CD8-positive, alpha-beta memory T cell (primary cell): ENCODE measurements around the gene ADCK1. TPM values are rescaled to one million over a fixed set of nuclear protein-coding genes. Genes with fewer than 3 reads are reported as not detected.

Experiments
- CTCF ChIA-PET: fragments of 350-600 bp; sonication (Branson Sonifier 250); formaldehyde crosslinking; loops from one replicate; lab custom pipeline; 2021; ENCODE audit warnings: antibody characterized with exemption; lab: Charles Lee
- POLR2A ChIA-PET: fragments of 350-600 bp; sonication (Branson Sonifier 250); formaldehyde crosslinking; loops from one replicate; lab custom pipeline; 2021; ENCODE audit warnings: antibody characterized with exemption; lab: Charles Lee
- DNase-seq, 5 donors: peaks; one replicate each; pipeline versions ENCODE4 v3.0.0 to v3.0.0-alpha.2; 2020 to 2022; ENCODE audit warnings: mixed read lengths in 1 of 5
- H3K27ac ChIP-seq: one replicate; pipeline ENCODE4 v1.7.0; 2013; ENCODE audit warnings: low read depth, mild to moderate bottlenecking, low read length, moderate library complexity
- H3K27me3 ChIP-seq: 2 replicates; pipeline ENCODE4 v1.7.0; 2013; ENCODE audit warnings: low read length, mild to moderate bottlenecking; ENCODE audit not compliant: insufficient read depth, poor library complexity, severe bottlenecking
- H3K36me3 ChIP-seq: 2 replicates; pipeline ENCODE4 v1.7.0; 2013; ENCODE audit warnings: mild to moderate bottlenecking, low read length, moderate library complexity; ENCODE audit not compliant: insufficient read depth
- H3K4me1 ChIP-seq: 2 replicates; pipeline ENCODE4 v1.7.0; 2013; ENCODE audit warnings: mild to moderate bottlenecking, low read length, moderate library complexity; ENCODE audit not compliant: insufficient read depth
- H3K4me3 ChIP-seq: 2 replicates; pipeline ENCODE4 v1.7.0; 2013; ENCODE audit warnings: mild to moderate bottlenecking, low read length
- H3K9me3 ChIP-seq: 2 replicates; pipeline ENCODE4 v1.7.0; 2013; ENCODE audit warnings: mild to moderate bottlenecking, low read length
- H3K27ac Mint-ChIP-seq, 8 donors: one replicate each; pipeline ENCODE4 v1.8.0; 2020 to 2021; ENCODE audit warnings: mixed read lengths in 8 of 8, mild to moderate bottlenecking in 6 of 8, inconsistent platforms in 3 of 8, moderate library complexity in 3 of 8
- H3K27me3 Mint-ChIP-seq, 2 donors: one replicate each; pipeline ENCODE4 v1.8.0; 2020 to 2021; ENCODE audit warnings: mixed read lengths in 2 of 2, mild to moderate bottlenecking in 1 of 2, moderate library complexity in 1 of 2
- H3K36me3 Mint-ChIP-seq, 3 donors: one replicate each; pipeline ENCODE4 v1.8.0; 2020 to 2021; ENCODE audit warnings: mixed read lengths in 3 of 3, inconsistent platforms in 1 of 3, mild to moderate bottlenecking in 1 of 3
- H3K4me1 Mint-ChIP-seq, 3 donors: one replicate each; pipeline ENCODE4 v1.8.0; 2020 to 2021; ENCODE audit warnings: mixed read lengths in 3 of 3, inconsistent platforms in 1 of 3, mild to moderate bottlenecking in 1 of 3
- H3K4me3 Mint-ChIP-seq, 7 donors: one replicate each; pipeline ENCODE4 v1.8.0; 2020 to 2021; ENCODE audit warnings: mixed read lengths in 7 of 7, mild to moderate bottlenecking in 6 of 7, moderate library complexity in 4 of 7, inconsistent platforms in 2 of 7
- H3K9me3 Mint-ChIP-seq, 5 donors: one replicate each; pipeline ENCODE4 v1.8.0; 2020 to 2022; ENCODE audit warnings: mixed read lengths in 5 of 5, mild to moderate bottlenecking in 3 of 5, moderate library complexity in 2 of 5, inconsistent platforms in 1 of 5
- polyA plus RNA-seq: library from polyadenylated mRNA; unstranded; fragments of 300-500 nt; fragmentation: Illumina TruSeq; gene quantifications from one replicate; pipeline ENCODE4 v1.2.3, GENCODE V29; 2021
- total RNA-seq, 2 experiments: library from RNA; stranded (reverse); gene quantifications; one replicate each; pipeline ENCODE4 v1.2.3, GENCODE V29; 2021

ADCK1 gene
- total and polyA plus RNA-seq, 3 experiments from 2014 or later = 4.2 to 7.5 (median 5.9) TPM

DNA sequence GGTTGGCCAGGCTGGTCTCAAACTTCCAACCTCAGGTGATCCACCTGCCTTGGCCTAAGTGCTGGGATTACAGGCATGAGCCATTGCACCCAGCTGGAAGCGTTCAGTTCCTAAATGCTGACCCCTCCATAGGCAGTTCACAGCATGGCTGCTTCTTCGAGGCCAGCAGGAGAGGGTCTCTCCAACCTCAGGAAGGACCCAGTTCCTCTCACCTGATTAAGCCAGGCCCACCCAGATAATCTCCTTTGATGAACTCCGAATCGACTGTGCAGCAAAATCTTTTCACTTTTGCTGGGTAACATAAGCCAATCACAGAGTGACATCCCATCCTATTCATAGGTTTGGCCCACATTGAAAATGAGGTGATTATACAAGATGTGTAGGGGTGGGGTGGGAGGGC lies 165.1 kb downstream of the ADCK1 start:
- ChIA-PET CTCF (no interaction called here), POLR2A (no interaction called here)
- no peak for DNase-seq
- no peak overlapping the region for H3K27ac Mint-ChIP-seq
- H3K27me3 Mint-ChIP-seq = peaks cover 8 to 48% of the 10 kb centered on the region in 2 donors
- H3K4me1 Mint-ChIP-seq = peaks cover 0 to 3% (median 0%) of the 10 kb centered on the region in 3 donors
- Histone ChIP-seq H3K4me3 (no peak overlapping the region), H3K4me1 (no peaks in the 10 kb centered on the region), H3K27me3 (peaks cover 10% of the 10 kb centered on the region), H3K9me3 (no peaks in the 10 kb centered on the region), H3K27ac (no peak overlapping the region), H3K36me3 (no peaks in the 10 kb centered on the region)
- H3K36me3 Mint-ChIP-seq = no peaks in the 10 kb centered on the region
- H3K4me3 Mint-ChIP-seq = no peak overlapping the region
- no peaks in the 10 kb centered on the region for H3K9me3 Mint-ChIP-seq

DNA sequence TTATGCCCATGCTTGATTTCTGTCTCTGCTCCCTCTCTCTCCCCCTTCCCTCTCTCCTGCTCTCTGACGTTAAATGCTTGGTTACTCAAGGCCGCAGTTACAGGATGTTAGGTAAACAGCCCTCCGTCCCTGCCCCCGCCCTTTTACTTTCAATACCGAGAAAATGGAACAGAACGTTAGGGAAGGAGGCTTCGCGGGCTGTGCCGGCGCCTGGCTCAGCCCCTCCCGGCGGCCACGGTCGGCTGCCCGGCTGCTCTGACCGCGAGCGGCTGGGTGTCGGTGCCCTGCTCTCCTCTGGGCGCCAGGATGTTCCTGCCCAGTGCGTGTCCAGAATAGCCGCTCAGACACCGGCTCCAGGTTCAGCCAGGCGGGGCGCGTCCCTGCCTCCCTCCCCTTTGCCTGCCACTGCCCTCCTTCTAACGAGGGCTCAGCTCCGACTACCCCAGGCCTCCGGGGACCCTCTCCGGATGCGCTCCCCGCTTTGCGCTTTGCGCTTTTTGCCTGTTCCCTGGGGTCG lies 166.1 kb downstream of the ADCK1 start:
- H3K27ac ChIP-seq = no peak overlapping the region
- no peaks in the 10 kb centered on the region for H3K36me3 Mint-ChIP-seq
- H3K27ac Mint-ChIP-seq = no peak overlapping the region
- no peak overlapping the region for H3K4me3 ChIP-seq
- peaks cover 9 to 55% of the 10 kb centered on the region in 2 donors for H3K27me3 Mint-ChIP-seq
- no peaks in the 10 kb centered on the region for H3K9me3 ChIP-seq
- peaks cover 10% of the 10 kb centered on the region for H3K27me3 ChIP-seq
- no peaks in the 10 kb centered on the region for H3K4me1 ChIP-seq
- CTCF ChIA-PET = no interaction called here
- POLR2A ChIA-PET = no interaction called here
- DNase-seq = no peak
- H3K4me3 Mint-ChIP-seq = peak overlapping the region in 2 of 7 donors; percentile 27 to 32
- H3K9me3 Mint-ChIP-seq = no peaks in the 10 kb centered on the region
- H3K4me1 Mint-ChIP-seq = peaks cover 0 to 3% (median 0%) of the 10 kb centered on the region in 3 donors
- no peaks in the 10 kb centered on the region for H3K36me3 ChIP-seq

DNA sequence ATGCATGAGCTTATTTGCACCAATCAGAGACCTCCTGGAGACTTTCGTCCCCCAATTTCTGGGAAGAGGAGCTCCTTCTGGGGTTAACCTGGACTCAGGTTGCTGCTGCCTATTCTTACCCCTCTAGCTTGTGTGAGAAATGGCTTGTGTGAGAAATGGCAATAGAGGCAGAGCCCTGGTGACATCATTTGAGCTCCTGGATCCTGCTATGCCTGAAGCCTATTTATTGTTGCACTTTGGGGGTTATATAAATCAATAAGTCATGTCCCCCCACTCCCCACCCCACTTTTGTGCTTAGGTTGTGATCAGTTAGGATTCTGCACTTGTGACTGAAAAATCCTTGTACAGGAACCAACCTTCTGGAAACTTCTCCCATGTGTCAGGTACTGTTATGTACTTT lies 167.2 kb downstream of the ADCK1 start:
- no peaks in the 10 kb centered on the region for H3K9me3 ChIP-seq
- Mint-ChIP-seq H3K36me3 (no peaks in the 10 kb centered on the region), H3K27ac (no peak overlapping the region), H3K4me3 (no peak overlapping the region), H3K9me3 (no peaks in the 10 kb centered on the region), H3K27me3 (peaks cover 9 to 55% of the 10 kb centered on the region in 2 donors), H3K4me1 (peaks cover 0 to 3% (median 0%) of the 10 kb centered on the region in 3 donors)
- no peak for DNase-seq
- no peaks in the 10 kb centered on the region for H3K36me3 ChIP-seq
- CTCF ChIA-PET = no interaction called here
- no peaks in the 10 kb centered on the region for H3K4me1 ChIP-seq
- no peak overlapping the region for H3K27ac ChIP-seq
- peaks cover 10% of the 10 kb centered on the region for H3K27me3 ChIP-seq
- POLR2A ChIA-PET = no interaction called here
- H3K4me3 ChIP-seq = no peak overlapping the region

DNA sequence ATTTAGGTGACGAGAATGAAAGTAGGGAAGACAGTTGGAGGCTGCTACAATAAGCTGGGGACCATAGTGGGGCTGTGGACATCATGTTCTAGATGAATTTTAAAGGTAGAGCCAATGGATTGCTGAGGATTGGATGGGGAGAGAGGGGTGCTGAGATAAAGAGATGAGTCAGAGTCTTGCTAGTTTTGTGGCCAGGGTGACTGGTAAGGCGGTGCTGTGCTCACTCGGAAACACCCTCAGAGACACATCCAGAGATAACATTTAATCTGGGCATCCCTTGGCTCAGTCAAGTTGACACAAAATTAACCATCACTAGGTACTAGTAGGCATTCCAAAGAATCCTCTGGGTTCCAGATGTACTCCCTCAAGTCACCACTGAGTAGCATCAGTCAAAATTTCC lies 170.7 kb downstream of the ADCK1 start:
- H3K36me3 Mint-ChIP-seq = no peaks in the 10 kb centered on the region
- CTCF ChIA-PET = no interaction called here
- no peaks in the 10 kb centered on the region for H3K4me1 ChIP-seq
- no peak overlapping the region for H3K27ac Mint-ChIP-seq
- H3K27me3 Mint-ChIP-seq = peaks cover 10 to 39% of the 10 kb centered on the region in 2 donors
- DNase-seq = no peak
- H3K27me3 ChIP-seq = peaks cover 10% of the 10 kb centered on the region
- no peaks in the 10 kb centered on the region for H3K9me3 ChIP-seq
- H3K9me3 Mint-ChIP-seq = no peaks in the 10 kb centered on the region
- H3K4me3 Mint-ChIP-seq = no peak overlapping the region
- no peaks in the 10 kb centered on the region for H3K36me3 ChIP-seq
- POLR2A ChIA-PET = no interaction called here
- no peak overlapping the region for H3K27ac ChIP-seq
- no peak overlapping the region for H3K4me3 ChIP-seq
- H3K4me1 Mint-ChIP-seq = peaks cover 0 to 2% (median 0%) of the 10 kb centered on the region in 3 donors

DNA sequence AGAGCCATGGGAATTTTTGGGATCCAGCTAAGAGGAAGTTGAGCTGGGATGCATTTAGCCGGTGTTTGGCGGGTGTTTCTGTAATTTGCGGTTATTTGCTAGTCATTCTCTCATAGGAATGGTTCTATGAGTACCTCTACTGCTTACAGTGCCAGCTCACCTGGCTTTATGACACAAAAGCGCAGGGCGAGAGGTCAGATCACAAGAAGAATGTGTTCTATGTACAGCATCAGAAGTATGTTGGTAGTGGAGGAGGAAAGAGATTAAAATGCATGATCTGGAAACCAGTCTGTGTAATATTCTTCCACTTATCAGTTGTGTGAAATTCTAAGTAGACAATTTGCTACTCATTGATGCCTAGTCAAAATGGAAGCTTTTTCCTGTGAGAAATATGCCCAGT lies 173.3 kb downstream of the ADCK1 start:
- H3K27me3 Mint-ChIP-seq = peaks cover 4 to 27% of the 10 kb centered on the region in 2 donors
- no peaks in the 10 kb centered on the region for H3K36me3 ChIP-seq
- no peaks in the 10 kb centered on the region for H3K4me1 Mint-ChIP-seq
- H3K27ac ChIP-seq = no peak overlapping the region
- no peak overlapping the region for H3K27ac Mint-ChIP-seq
- H3K27me3 ChIP-seq = no peaks in the 10 kb centered on the region
- no peaks in the 10 kb centered on the region for H3K4me1 ChIP-seq
- peaks cover 0 to 1% (median 0%) of the 10 kb centered on the region in 5 donors for H3K9me3 Mint-ChIP-seq
- ChIA-PET CTCF (no interaction called here), POLR2A (no interaction called here)
- no peaks in the 10 kb centered on the region for H3K36me3 Mint-ChIP-seq
- DNase-seq = no peak
- no peak overlapping the region for H3K4me3 ChIP-seq
- no peak overlapping the region for H3K4me3 Mint-ChIP-seq
- no peaks in the 10 kb centered on the region for H3K9me3 ChIP-seq

DNA sequence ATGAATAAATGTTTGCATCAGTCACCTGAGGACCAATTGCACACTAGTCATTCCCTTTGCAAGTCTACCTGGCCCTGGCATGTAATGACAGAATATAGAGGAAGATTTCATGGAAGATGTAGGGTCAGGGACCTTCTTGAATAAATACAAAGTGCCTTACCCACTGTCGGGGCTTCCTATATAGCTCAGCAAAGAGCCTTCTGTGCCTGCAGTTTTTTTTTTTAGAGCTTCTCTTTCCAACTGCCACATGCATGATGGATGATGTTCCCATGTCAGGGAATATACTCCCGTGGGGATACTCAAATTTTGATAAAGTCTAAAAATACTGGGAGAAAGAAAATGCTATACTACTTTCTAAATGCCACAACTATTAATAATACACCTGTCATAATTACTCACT lies 176.7 kb downstream of the ADCK1 start:
- Mint-ChIP-seq H3K4me3 (no peak overlapping the region), H3K4me1 (peaks cover 0 to 6% (median 2%) of the 10 kb centered on the region in 3 donors), H3K27me3 (peaks cover 17 to 31% of the 10 kb centered on the region in 2 donors), H3K9me3 (peaks cover 0 to 2% (median 0%) of the 10 kb centered on the region in 5 donors), H3K36me3 (no peaks in the 10 kb centered on the region), H3K27ac (no peak overlapping the region)
- no peak overlapping the region for H3K4me3 ChIP-seq
- CTCF ChIA-PET = no interaction called here
- H3K27me3 ChIP-seq = no peaks in the 10 kb centered on the region
- no peak overlapping the region for H3K27ac ChIP-seq
- H3K36me3 ChIP-seq = no peaks in the 10 kb centered on the region
- no peaks in the 10 kb centered on the region for H3K4me1 ChIP-seq
- DNase-seq = no peak
- POLR2A ChIA-PET = no interaction called here
- no peaks in the 10 kb centered on the region for H3K9me3 ChIP-seq

DNA sequence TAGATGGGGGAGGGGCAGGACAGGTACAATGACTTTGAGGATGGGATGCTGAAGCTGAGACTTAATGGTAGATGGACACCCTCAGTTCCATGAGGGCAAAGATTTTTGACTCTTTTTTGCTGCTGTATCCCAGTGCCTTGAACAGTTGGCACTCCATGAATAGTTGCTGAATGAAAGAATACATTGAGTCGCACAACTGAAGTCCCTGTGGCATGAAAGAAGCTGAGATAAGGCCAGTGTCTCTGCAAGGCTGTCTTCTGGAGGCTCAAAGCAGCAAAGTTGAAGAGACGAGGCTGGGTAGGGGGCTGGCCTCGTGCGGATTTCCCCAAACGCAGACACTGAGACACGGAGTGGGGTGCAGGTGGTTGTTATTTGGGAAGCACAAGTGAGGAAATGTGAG lies 179.3 kb downstream of the ADCK1 start:
- POLR2A ChIA-PET = no interaction called here
- H3K9me3 Mint-ChIP-seq = peaks cover 0 to 2% (median 0%) of the 10 kb centered on the region in 5 donors
- no peaks in the 10 kb centered on the region for H3K9me3 ChIP-seq
- H3K36me3 Mint-ChIP-seq = no peaks in the 10 kb centered on the region
- DNase-seq = no peak
- H3K27ac Mint-ChIP-seq = no peak overlapping the region
- peaks cover 17 to 31% of the 10 kb centered on the region in 2 donors for H3K27me3 Mint-ChIP-seq
- H3K4me3 ChIP-seq = no peak overlapping the region
- H3K4me1 ChIP-seq = no peaks in the 10 kb centered on the region
- CTCF ChIA-PET = no interaction called here
- no peak overlapping the region for H3K4me3 Mint-ChIP-seq
- no peaks in the 10 kb centered on the region for H3K36me3 ChIP-seq
- H3K4me1 Mint-ChIP-seq = peaks cover 0 to 6% (median 2%) of the 10 kb centered on the region in 3 donors
- H3K27ac ChIP-seq = no peak overlapping the region
- no peaks in the 10 kb centered on the region for H3K27me3 ChIP-seq

DNA sequence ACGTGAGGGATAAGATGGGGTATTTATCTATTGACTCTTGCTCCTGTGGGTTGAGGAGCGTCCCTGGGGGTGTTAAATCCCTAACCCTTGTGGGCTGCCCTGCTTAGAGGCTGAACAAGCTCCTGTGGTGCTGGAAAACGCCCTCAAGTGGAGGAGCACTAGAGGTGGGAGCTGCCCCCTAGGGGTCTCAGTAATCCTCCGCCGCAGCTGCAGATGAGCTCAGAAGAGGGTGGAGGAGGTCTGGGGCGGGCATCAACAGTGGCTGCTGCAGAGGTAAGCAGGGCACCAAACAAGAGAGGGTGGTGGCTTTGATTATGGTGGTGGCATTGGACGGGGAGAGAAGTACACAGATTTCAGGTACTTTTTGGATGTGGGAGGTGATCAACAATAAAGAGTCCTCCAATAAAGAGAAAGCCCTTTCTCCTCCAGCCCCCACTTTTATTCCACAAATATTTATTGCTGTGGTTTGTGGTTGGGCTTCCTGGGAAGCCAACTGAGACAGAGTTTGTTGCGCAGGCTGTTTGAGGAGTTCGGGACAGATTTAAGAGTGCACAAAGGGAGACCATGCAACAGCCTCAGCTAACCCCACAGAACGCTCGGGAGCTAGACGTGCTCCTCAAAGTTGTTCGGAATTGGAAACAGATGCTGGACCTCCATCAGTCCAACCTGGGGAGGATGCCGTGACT lies 179.9 kb downstream of the ADCK1 start:
- H3K4me3 Mint-ChIP-seq = peak overlapping the region in 1 of 7 donors; percentile 5
- no peak overlapping the region for H3K27ac Mint-ChIP-seq
- H3K36me3 Mint-ChIP-seq = no peaks in the 10 kb centered on the region

More for the DNA sequence above, 179.9 kb downstream of the ADCK1 start:
- no peak overlapping the region for H3K4me3 ChIP-seq
- H3K9me3 ChIP-seq = no peaks in the 10 kb centered on the region
- no peaks in the 10 kb centered on the region for H3K4me1 ChIP-seq
- ChIA-PET CTCF (no interaction called here), POLR2A (no interaction called here)
- no peak for DNase-seq
- H3K27me3 Mint-ChIP-seq = peaks cover 16 to 31% of the 10 kb centered on the region in 2 donors
- H3K36me3 ChIP-seq = no peaks in the 10 kb centered on the region
- H3K9me3 Mint-ChIP-seq = peaks cover 0 to 4% (median 0%) of the 10 kb centered on the region in 5 donors
- no peaks in the 10 kb centered on the region for H3K27me3 ChIP-seq
- H3K4me1 Mint-ChIP-seq = peaks cover 0 to 6% (median 2%) of the 10 kb centered on the region in 3 donors
- no peak overlapping the region for H3K27ac ChIP-seq
